Esophagus squamous epithelium (tissue), 5 donors: ENCODE data around the gene COPG2. TPM values are rescaled to one million over a fixed set of nuclear protein-coding genes. Genes with fewer than 3 reads are reported as not detected.
"Not testable (repeated sequence)": the region's sequence is repeated elsewhere in the genome, so short reads cannot be mapped to it uniquely, and the experiment has no call there.

Source experiments
- DNase-seq: peaks from one replicate; lab custom pipeline; 2025; lab: John Stamatoyannopoulos, UW
- H3K27ac ChIP-seq, 4 donors: fragments of 200-600 bp; sonication (generic); one replicate each; pipeline ENCODE4 v1.5.1; 2016 to 2019; ENCODE audit warnings: mild to moderate bottlenecking in 1 of 4
- H3K27me3 ChIP-seq, 4 donors: fragments of 200-600 bp; sonication (generic); 1 replicate in 3 of 4; 2 replicates in 1 of 4; pipeline versions ENCODE4 v1.5.1 to v1.6.0; 2017 to 2021; ENCODE audit warnings: antibody characterized with exemption in 1 of 4
- H3K36me3 ChIP-seq, 3 donors: fragments of 200-600 bp; sonication (generic); one replicate each; pipeline ENCODE4 v1.5.1; 2016 to 2019
- H3K4me1 ChIP-seq, 3 donors: fragments of 200-600 bp; sonication (generic); one replicate each; pipeline ENCODE4 v1.5.1; 2017 to 2019
- H3K4me3 ChIP-seq, 4 donors: fragments of 200-600 bp; sonication (generic); 1 replicate in 3 of 4; 2 replicates in 1 of 4; pipeline ENCODE4 v1.5.1; 2016 to 2019; ENCODE audit warnings: mild to moderate bottlenecking in 2 of 4, moderate library complexity in 1 of 4
- H3K9me3 ChIP-seq, 3 donors: fragments of 200-600 bp; sonication (generic); one replicate each; pipeline ENCODE4 v1.5.1; 2016 to 2019
- CTCF ChIP-seq, 6 experiments: fragments of 450-650 bp in 4 of 6; fragments of 200-600 bp in 2 of 6; sonication (generic) in 2 of 6; IDR thresholded peaks; one replicate each; pipeline ENCODE4 v1.5.1; 2016 to 2019; ENCODE audit warnings: antibody characterized with exemption in 6 of 6, mild to moderate bottlenecking in 4 of 6, moderate library complexity in 4 of 6
- POLR2A ChIP-seq, 4 donors: fragments of 450-650 bp; IDR thresholded peaks; one replicate each; pipeline ENCODE4 v1.6.1; 2017; ENCODE audit warnings: antibody characterized with exemption in 4 of 4, mild to moderate bottlenecking in 4 of 4, moderate library complexity in 3 of 4
- WGBS, 2 donors: methylation state at CpG; one replicate each; pipeline ENCODE4 v1.1.5; 2018; 5-methylcytosine and 5-hydroxymethylcytosine counted together
- intact Hi-C: fragments of 100-400 bp; cut with DNase I; formaldehyde crosslinking; loops from one replicate; pipeline ENCODE4 v1.15.0; 2022
- total RNA-seq, 4 donors: library from RNA; depleted of rRNA; stranded (reverse); fragments of >200 nt; gene quantifications; one replicate each; pipeline ENCODE4 v1.1.0, GENCODE V29; 2016
- donor health status: DM: yes; HTN: yes; CAD: no.

Gene COPG2
- total RNA-seq, 4 donors from 2014 or later = 12.3 to 28.2 (median 17.8) TPM

GRCh38 chr7:130553398-130554029, 115.0 kb downstream of the COPG2 start:
- Histone ChIP-seq H3K27ac (no peak overlapping the region), H3K4me3 (no peak overlapping the region), H3K9me3 (no peaks in the 10 kb centered on the region), H3K36me3 (peaks cover 0 to 41% (median 0%) of the 10 kb centered on the region in 3 donors), H3K4me1 (no peaks in the 10 kb centered on the region), H3K27me3 (no peaks in the 10 kb centered on the region)
- 91 to 97% methylated on average over 3 of the region's 3 CpGs for WGBS, 2 donors
- TF ChIP-seq POLR2A (IDR thresholded peaks at IDR 0.05) (no peak), CTCF (IDR thresholded peaks at IDR 0.05) (no peak)
- DNase-seq = no peak
- intact Hi-C loops = no loop called here

- no peak overlapping the region for H3K4me3 ChIP-seq
Observed at GRCh38 chr7:130544356-130544755, 124.2 kb downstream of the COPG2 start.

GRCh38 chr7:130543487-130544010, 125.0 kb downstream of the COPG2 start:
- intact Hi-C loops = no loop called here
- Histone ChIP-seq H3K4me3 (no peak overlapping the region), H3K27ac (no peak overlapping the region), H3K27me3 (no peaks in the 10 kb centered on the region), H3K36me3 (peaks cover 0 to 44% (median 0%) of the 10 kb centered on the region in 3 donors), H3K9me3 (no peaks in the 10 kb centered on the region), H3K4me1 (no peaks in the 10 kb centered on the region)
- TF ChIP-seq POLR2A (IDR thresholded peaks at IDR 0.05) (no peak), CTCF (IDR thresholded peaks at IDR 0.05) (no peak)
- WGBS, 2 donors = 80 to 88% methylated on average over 2 of the region's 2 CpGs
- DNase-seq = no peak

More at GRCh38 chr7:130544356-130544755, 124.2 kb downstream of the COPG2 start:
- WGBS, 2 donors = 95 to 97% methylated on average over 1 of the region's 1 CpG
- intact Hi-C loops = no loop called here
- Histone ChIP-seq H3K27ac (no peak overlapping the region), H3K27me3 (no peaks in the 10 kb centered on the region), H3K36me3 (peaks cover 0 to 43% (median 0%) of the 10 kb centered on the region in 3 donors), H3K9me3 (no peaks in the 10 kb centered on the region), H3K4me1 (no peaks in the 10 kb centered on the region)
- DNase-seq = no peak
- TF ChIP-seq CTCF (IDR thresholded peaks at IDR 0.05) = no peak
- no peak for TF ChIP-seq POLR2A (IDR thresholded peaks at IDR 0.05)

GRCh38 chr7:130542297-130542696, 126.3 kb downstream of the COPG2 start:
- peaks cover 0 to 38% (median 0%) of the 10 kb centered on the region in 3 donors for H3K36me3 ChIP-seq
- intact Hi-C loops, H3K4me3 ChIP-seq, DNase-seq, H3K27ac ChIP-seq, H3K4me1 ChIP-seq, H3K9me3 ChIP-seq, H3K27me3 ChIP-seq: not testable (repeated sequence)
- WGBS, 2 donors = 71 to 84% methylated on average over 4 of the region's 4 CpGs

GRCh38 chr7:130541287-130541686, 127.3 kb downstream of the COPG2 start:
- H3K9me3 ChIP-seq, H3K27me3 ChIP-seq, DNase-seq, H3K4me1 ChIP-seq, H3K27ac ChIP-seq, H3K4me3 ChIP-seq, intact Hi-C loops: not testable (repeated sequence)
- peaks cover 0 to 28% (median 0%) of the 10 kb centered on the region in 3 donors for H3K36me3 ChIP-seq
- WGBS, 2 donors = 88 to 91% methylated on average over 7 of the region's 7 CpGs

GRCh38 chr7:130537894-130538293, 130.7 kb downstream of the COPG2 start:
- H3K9me3 ChIP-seq, DNase-seq, H3K27ac ChIP-seq, H3K4me1 ChIP-seq, H3K27me3 ChIP-seq, H3K4me3 ChIP-seq, intact Hi-C loops: not testable (repeated sequence)
- H3K36me3 ChIP-seq = peaks cover 0 to 34% (median 0%) of the 10 kb centered on the region in 3 donors
- WGBS, 2 donors = 78 to 82% methylated on average over 6 of the region's 6 CpGs
